WTC11 (cell line): ENCODE measurements around the gene CTDSPL. TPM values are rescaled to one million over a fixed set of nuclear protein-coding genes. Genes with fewer than 3 reads are reported as not detected.

ENCODE experiments used
- ATAC-seq: fragments of 200-7000 bp; cut with Tn5 transposase; 2 replicates; pipeline ENCODE4 v1.10.0; 2021; ENCODE audit warnings: mild to moderate bottlenecking, moderate library complexity
- CTCF ChIA-PET: fragments of 300-600 bp; sonication (Branson Sonifier 250); formaldehyde crosslinking; loops from one replicate; lab custom pipeline; 2021; ENCODE audit warnings: antibody characterized with exemption; lab: Charles Lee
- POLR2A ChIA-PET: fragments of 350-600 bp; sonication (Branson Sonifier 250); formaldehyde crosslinking; loops from one replicate; lab custom pipeline; 2021; ENCODE audit warnings: antibody characterized with exemption; lab: Charles Lee
- DNase-seq: peaks from one replicate; pipeline ENCODE4 v3.0.0; 2021; ENCODE audit warnings: low spot score
- H3K27ac Mint-ChIP-seq: 2 replicates; pipeline ENCODE4 v1.8.0; 2021; ENCODE audit warnings: mixed read lengths
- H3K27me3 Mint-ChIP-seq: 2 replicates; pipeline ENCODE4 v1.8.0; 2021; ENCODE audit warnings: low read depth, mild to moderate bottlenecking, moderate library complexity, mixed read lengths
- H3K36me3 Mint-ChIP-seq: 2 replicates; pipeline ENCODE4 v1.8.0; 2021; ENCODE audit warnings: mixed read lengths
- H3K4me1 Mint-ChIP-seq: 2 replicates; pipeline ENCODE4 v1.8.0; 2022; ENCODE audit warnings: mixed read lengths
- H3K4me3 Mint-ChIP-seq: 2 replicates; pipeline ENCODE4 v1.8.0; 2021; ENCODE audit warnings: mild to moderate bottlenecking, moderate library complexity, mixed read lengths
- H3K9me3 Mint-ChIP-seq: 2 replicates; pipeline ENCODE4 v1.8.0; 2021; ENCODE audit warnings: mixed read lengths
- CREB1 ChIP-seq: sonication (generic); formaldehyde crosslinking; IDR thresholded peaks from 2 replicates; pipeline ENCODE4 v1.8.0; 2023; ENCODE audit warnings: mild to moderate bottlenecking, missing genetic modification reagents
- CREM ChIP-seq: sonication (generic); formaldehyde crosslinking; IDR thresholded peaks from 2 replicates; pipeline ENCODE4 v1.8.1; 2022; ENCODE audit warnings: mild to moderate bottlenecking, missing genetic modification reagents, moderate library complexity
- CTCF ChIP-seq: fragments of 200-600 bp; IDR thresholded peaks from 2 replicates; pipeline ENCODE4 v1.8.0; 2022; ENCODE audit warnings: antibody characterized with exemption
- E2F1 ChIP-seq: sonication (generic); formaldehyde crosslinking; IDR thresholded peaks from 2 replicates; pipeline ENCODE4 v1.8.0; 2022; ENCODE audit warnings: mild to moderate bottlenecking, missing genetic modification reagents
- ESRRA ChIP-seq: sonication (generic); formaldehyde crosslinking; IDR thresholded peaks from 2 replicates; pipeline ENCODE4 v1.8.1; 2022; ENCODE audit warnings: mild to moderate bottlenecking, missing genetic modification reagents, borderline replicate concordance
- GRHL2 ChIP-seq: fragments of 250-450 bp; sonication (Bioruptor Pico); IDR thresholded peaks from 2 replicates; pipeline ENCODE4 v1.8.0; 2022; ENCODE audit warnings: mild to moderate bottlenecking, moderate library complexity; ENCODE audit not compliant: insufficient replicate concordance, severe bottlenecking
- JAZF1 ChIP-seq: fragments of 250-450 bp; sonication (Bioruptor Pico); IDR thresholded peaks from 2 replicates; pipeline ENCODE4 v1.9.0; 2021; ENCODE audit warnings: moderate library complexity, mild to moderate bottlenecking, inconsistent platforms
- MAX ChIP-seq: sonication (generic); formaldehyde crosslinking; IDR thresholded peaks from 2 replicates; pipeline ENCODE4 v1.8.0; 2022; ENCODE audit warnings: mild to moderate bottlenecking, missing genetic modification reagents
- NFE2L1 ChIP-seq: sonication (generic); formaldehyde crosslinking; IDR thresholded peaks from 2 replicates; pipeline ENCODE4 v1.8.1; 2023; ENCODE audit warnings: missing genetic modification reagents
- NR2C2 ChIP-seq: sonication (generic); formaldehyde crosslinking; IDR thresholded peaks from 2 replicates; pipeline ENCODE4 v1.8.0; 2022; ENCODE audit warnings: mild to moderate bottlenecking, missing genetic modification reagents
- RELA ChIP-seq: sonication (generic); formaldehyde crosslinking; IDR thresholded peaks from 2 replicates; pipeline ENCODE4 v1.8.1; 2022; ENCODE audit warnings: missing genetic modification reagents, mild to moderate bottlenecking, borderline replicate concordance
- RORB ChIP-seq: fragments of 250-450 bp; sonication (Bioruptor Pico); IDR thresholded peaks from 2 replicates; pipeline ENCODE4 v1.9.0; 2021; ENCODE audit warnings: mild to moderate bottlenecking
- ZMAT4 ChIP-seq: fragments of 250-450 bp; sonication (Bioruptor Pico); IDR thresholded peaks from 2 replicates; pipeline ENCODE4 v1.9.0; 2021; ENCODE audit warnings: mild to moderate bottlenecking
- ZNF219 ChIP-seq: sonication (generic); formaldehyde crosslinking; IDR thresholded peaks from 2 replicates; pipeline ENCODE4 v1.8.0; 2023; ENCODE audit warnings: missing genetic modification reagents, mild to moderate bottlenecking, borderline replicate concordance
- ZNF263 ChIP-seq: sonication (generic); formaldehyde crosslinking; IDR thresholded peaks from 2 replicates; pipeline ENCODE4 v1.8.1; 2022; ENCODE audit warnings: low read depth, mild to moderate bottlenecking, moderate library complexity, missing genetic modification reagents
- ZNF423 ChIP-seq: fragments of 250-450 bp; sonication (Bioruptor Pico); IDR thresholded peaks from 2 replicates; pipeline ENCODE4 v2.1.2; 2022; ENCODE audit warnings: mild to moderate bottlenecking, moderate library complexity
- total RNA-seq: library from RNA; stranded (reverse); gene quantifications from 3 replicates; pipeline ENCODE4 v1.2.3, GENCODE V29; 2021
- TF ChIP-seq, protein P1 (sequence below): sonication (generic); formaldehyde crosslinking; IDR thresholded peaks from 2 replicates; pipeline ENCODE4 v1.8.0; 2022; ENCODE audit warnings: mild to moderate bottlenecking, missing genetic modification reagents
- TF ChIP-seq, protein P2 (sequence below): sonication (generic); formaldehyde crosslinking; IDR thresholded peaks from 2 replicates; pipeline ENCODE4 v1.8.1; 2023; ENCODE audit warnings: mild to moderate bottlenecking, missing genetic modification reagents
- TF ChIP-seq, protein P3 (sequence below): sonication (generic); formaldehyde crosslinking; IDR thresholded peaks from 2 replicates; pipeline ENCODE4 v1.8.0; 2023; ENCODE audit warnings: missing genetic modification reagents

Gene CTDSPL
- total RNA-seq, 1 experiment from 2014 or later = 41.2 TPM

GRCh38 chr3:38004415-38005075 lies 142.9 kb downstream of the CTDSPL start (continued):
- TF ChIP-seq, protein P1, sequence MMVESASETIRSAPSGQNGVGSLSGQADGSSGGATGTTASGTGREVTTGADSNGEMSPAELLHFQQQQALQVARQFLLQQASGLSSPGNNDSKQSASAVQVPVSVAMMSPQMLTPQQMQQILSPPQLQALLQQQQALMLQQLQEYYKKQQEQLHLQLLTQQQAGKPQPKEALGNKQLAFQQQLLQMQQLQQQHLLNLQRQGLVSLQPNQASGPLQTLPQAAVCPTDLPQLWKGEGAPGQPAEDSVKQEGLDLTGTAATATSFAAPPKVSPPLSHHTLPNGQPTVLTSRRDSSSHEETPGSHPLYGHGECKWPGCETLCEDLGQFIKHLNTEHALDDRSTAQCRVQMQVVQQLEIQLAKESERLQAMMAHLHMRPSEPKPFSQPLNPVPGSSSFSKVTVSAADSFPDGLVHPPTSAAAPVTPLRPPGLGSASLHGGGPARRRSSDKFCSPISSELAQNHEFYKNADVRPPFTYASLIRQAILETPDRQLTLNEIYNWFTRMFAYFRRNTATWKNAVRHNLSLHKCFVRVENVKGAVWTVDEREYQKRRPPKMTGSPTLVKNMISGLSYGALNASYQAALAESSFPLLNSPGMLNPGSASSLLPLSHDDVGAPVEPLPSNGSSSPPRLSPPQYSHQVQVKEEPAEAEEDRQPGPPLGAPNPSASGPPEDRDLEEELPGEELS (CRISPR knock-in tag) = no peak
- TF ChIP-seq RORB (CRISPR knock-in tag) (no peak), RELA (CRISPR knock-in tag) (no peak), JAZF1 (CRISPR knock-in tag) (no peak)
- TF ChIP-seq, protein P2, sequence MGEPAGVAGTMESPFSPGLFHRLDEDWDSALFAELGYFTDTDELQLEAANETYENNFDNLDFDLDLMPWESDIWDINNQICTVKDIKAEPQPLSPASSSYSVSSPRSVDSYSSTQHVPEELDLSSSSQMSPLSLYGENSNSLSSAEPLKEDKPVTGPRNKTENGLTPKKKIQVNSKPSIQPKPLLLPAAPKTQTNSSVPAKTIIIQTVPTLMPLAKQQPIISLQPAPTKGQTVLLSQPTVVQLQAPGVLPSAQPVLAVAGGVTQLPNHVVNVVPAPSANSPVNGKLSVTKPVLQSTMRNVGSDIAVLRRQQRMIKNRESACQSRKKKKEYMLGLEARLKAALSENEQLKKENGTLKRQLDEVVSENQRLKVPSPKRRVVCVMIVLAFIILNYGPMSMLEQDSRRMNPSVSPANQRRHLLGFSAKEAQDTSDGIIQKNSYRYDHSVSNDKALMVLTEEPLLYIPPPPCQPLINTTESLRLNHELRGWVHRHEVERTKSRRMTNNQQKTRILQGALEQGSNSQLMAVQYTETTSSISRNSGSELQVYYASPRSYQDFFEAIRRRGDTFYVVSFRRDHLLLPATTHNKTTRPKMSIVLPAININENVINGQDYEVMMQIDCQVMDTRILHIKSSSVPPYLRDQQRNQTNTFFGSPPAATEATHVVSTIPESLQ (CRISPR knock-in tag) = no peak

- no peaks in the 10 kb centered on the region for H3K27me3 Mint-ChIP-seq
- H3K27ac Mint-ChIP-seq = no peak overlapping the region; the same call in 1 of the 2 replicates
- CTCF ChIA-PET = interaction anchor here (1.0 to 1.1 kb wide), 2 partner anchors 30 to 657 kb away, joined by 3 to 5 read pairs; no protein-coding TSS in a partner anchor
- no peak overlapping the region for H3K4me3 Mint-ChIP-seq
- POLR2A ChIA-PET = no interaction called here
- H3K36me3 Mint-ChIP-seq = peaks cover 10% of the 10 kb centered on the region; the same call in 1 of the 2 replicates
- peaks cover 5% of the 10 kb centered on the region for H3K4me1 Mint-ChIP-seq
- TF ChIP-seq ESRRA (CRISPR knock-in tag) (no peak), NR2C2 (CRISPR knock-in tag) (no peak), ZNF219 (CRISPR knock-in tag) (no peak), ZNF423 (CRISPR knock-in tag) (no peak), NFE2L1 (no peak), ZNF263 (no peak), CTCF (no peak), E2F1 (no peak), MAX (CRISPR knock-in tag) (no peak), CREB1 (CRISPR knock-in tag) (no peak), CREM (CRISPR knock-in tag) (no peak), ZMAT4 (CRISPR knock-in tag) (no peak), GRHL2 (CRISPR knock-in tag) (no peak)
- TF ChIP-seq, protein P3, sequence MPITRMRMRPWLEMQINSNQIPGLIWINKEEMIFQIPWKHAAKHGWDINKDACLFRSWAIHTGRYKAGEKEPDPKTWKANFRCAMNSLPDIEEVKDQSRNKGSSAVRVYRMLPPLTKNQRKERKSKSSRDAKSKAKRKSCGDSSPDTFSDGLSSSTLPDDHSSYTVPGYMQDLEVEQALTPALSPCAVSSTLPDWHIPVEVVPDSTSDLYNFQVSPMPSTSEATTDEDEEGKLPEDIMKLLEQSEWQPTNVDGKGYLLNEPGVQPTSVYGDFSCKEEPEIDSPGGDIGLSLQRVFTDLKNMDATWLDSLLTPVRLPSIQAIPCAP (CRISPR knock-in tag) = no peak
- H3K9me3 Mint-ChIP-seq = no peaks in the 10 kb centered on the region
- ATAC-seq = no peak
- DNase-seq = no peak
Observed at GRCh38 chr3:38005076-38006020, 143.7 kb downstream of the CTDSPL start.
